ENCODE measurements around the gene GAPVD1. TPM values are rescaled to one million over a fixed set of nuclear protein-coding genes. Genes with fewer than 3 reads are reported as not detected.
"Not testable (repeated sequence)": the region's sequence is repeated elsewhere in the genome, so short reads cannot be mapped to it uniquely, and the experiment has no call there.

GAPVD1 gene
- total RNA-seq: 10 to 100 TPM; 56.8 to 66.6 (median 63.9) TPM

GRCh38 chr9:125261501-125262293 lies at the start of gene GAPVD1:
TSS of gene GAPVD1 (plus strand) at chr9:125261826. CDS start at chr9:125298922, 37,096 bp downstream.
- Histone ChIP-seq H3K4me3 (peak within 1 kb of the TSS; percentile 88 to 96 (median 94)), H3K9me3 (no peaks in the 10 kb centered on the region), H3K36me3 (peaks cover 0 to 15% (median 0%) of the 10 kb centered on the region in 3 donors), H3K27me3 (no peaks in the 10 kb centered on the region), H3K4me1 (peaks cover 0 to 24% (median 14%) of the 10 kb centered on the region in 4 donors), H3K27ac (peak within 1 kb of the TSS; percentile 79 to 89 (median 85))
- DNase-seq (ENCODE audit: low spot score in 2 of 2): peak; percentile 40 to 51
- TF ChIP-seq POLR2A (IDR thresholded peaks at IDR 0.05) (peak; percentile 33 to 77), EP300 (IDR thresholded peaks at IDR 0.05) (peak in 1 of 2 donors; percentile 77)
- TF ChIP-seq, protein P1, sequence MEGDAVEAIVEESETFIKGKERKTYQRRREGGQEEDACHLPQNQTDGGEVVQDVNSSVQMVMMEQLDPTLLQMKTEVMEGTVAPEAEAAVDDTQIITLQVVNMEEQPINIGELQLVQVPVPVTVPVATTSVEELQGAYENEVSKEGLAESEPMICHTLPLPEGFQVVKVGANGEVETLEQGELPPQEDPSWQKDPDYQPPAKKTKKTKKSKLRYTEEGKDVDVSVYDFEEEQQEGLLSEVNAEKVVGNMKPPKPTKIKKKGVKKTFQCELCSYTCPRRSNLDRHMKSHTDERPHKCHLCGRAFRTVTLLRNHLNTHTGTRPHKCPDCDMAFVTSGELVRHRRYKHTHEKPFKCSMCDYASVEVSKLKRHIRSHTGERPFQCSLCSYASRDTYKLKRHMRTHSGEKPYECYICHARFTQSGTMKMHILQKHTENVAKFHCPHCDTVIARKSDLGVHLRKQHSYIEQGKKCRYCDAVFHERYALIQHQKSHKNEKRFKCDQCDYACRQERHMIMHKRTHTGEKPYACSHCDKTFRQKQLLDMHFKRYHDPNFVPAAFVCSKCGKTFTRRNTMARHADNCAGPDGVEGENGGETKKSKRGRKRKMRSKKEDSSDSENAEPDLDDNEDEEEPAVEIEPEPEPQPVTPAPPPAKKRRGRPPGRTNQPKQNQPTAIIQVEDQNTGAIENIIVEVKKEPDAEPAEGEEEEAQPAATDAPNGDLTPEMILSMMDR (IDR thresholded peaks at IDR 0.05): peak; percentile 37 to 78 (median 60)
- WGBS, 2 donors: 5 to 6% methylated on average over 32 to 34 of the region's 72 CpGs

GRCh38 chr9:125214186-125214585 lies 47.4 kb upstream of the GAPVD1 start:
- peaks cover 0 to 81% (median 0%) of the 10 kb centered on the region in 3 donors for H3K36me3 ChIP-seq
- no peak for DNase-seq (ENCODE audit: low spot score in 2 of 2)
- 86 to 89% methylated on average over 5 of the region's 5 CpGs for WGBS, 2 donors
- H3K4me3 ChIP-seq: no peak overlapping the region
- H3K9me3 ChIP-seq: no peaks in the 10 kb centered on the region
- H3K27me3 ChIP-seq: no peaks in the 10 kb centered on the region
- H3K27ac ChIP-seq: no peak overlapping the region
- H3K4me1 ChIP-seq: no peaks in the 10 kb centered on the region
- TF ChIP-seq, protein P1 (IDR thresholded peaks at IDR 0.05): no peak

DNA sequence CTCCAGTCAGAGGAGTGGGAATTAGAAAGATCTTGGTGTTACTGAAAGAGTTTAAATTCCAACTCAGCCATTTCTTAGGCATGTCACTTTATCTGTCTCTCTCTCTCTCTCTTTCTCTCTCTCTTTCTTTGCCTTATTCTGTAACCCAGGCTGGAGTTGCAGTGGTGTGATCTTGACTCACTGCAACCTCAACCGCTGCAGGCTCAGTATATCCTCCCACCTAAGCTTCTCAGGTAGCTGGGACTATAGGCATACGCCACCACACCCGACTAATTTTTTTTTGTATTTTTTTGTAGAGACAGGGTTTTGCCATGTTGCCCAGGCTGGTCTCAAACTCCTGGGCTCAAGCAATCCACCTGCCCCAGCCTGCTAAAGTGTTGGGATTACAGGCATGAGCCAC lies 43.0 kb upstream of the GAPVD1 start:
- no peak overlapping the region for H3K4me3 ChIP-seq
- no peaks in the 10 kb centered on the region for H3K4me1 ChIP-seq
- H3K36me3 ChIP-seq: peaks cover 0 to 78% (median 0%) of the 10 kb centered on the region in 3 donors
- no peak for DNase-seq (ENCODE audit: low spot score in 2 of 2)
- WGBS, 2 donors: 90 to 93% methylated on average over 3 of the region's 3 CpGs
- H3K27ac ChIP-seq: no peak overlapping the region
- TF ChIP-seq EP300 (IDR thresholded peaks at IDR 0.05): no peak
- TF ChIP-seq, protein P1 (IDR thresholded peaks at IDR 0.05): no peak
- H3K27me3 ChIP-seq: no peaks in the 10 kb centered on the region
- no peaks in the 10 kb centered on the region for H3K9me3 ChIP-seq

DNA sequence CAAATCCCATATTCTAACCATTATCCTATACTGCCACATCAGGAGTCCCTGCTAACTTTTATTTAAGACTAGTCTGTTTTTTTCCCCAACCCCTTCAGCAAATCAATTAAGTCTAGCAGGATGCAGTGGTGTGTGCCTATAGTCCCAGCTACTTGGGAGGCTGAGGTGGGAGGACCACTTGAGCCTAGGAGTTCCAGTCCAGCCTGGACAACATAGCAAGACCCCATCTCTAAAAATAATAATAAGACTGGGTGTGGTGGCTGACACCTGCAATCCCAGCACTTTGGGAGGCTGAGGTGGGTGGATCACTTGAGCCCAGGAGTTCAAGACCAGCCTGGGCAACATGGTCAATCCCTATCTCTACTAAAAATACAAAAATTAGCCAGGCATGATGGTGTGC lies 36.8 kb upstream of the GAPVD1 start:
- H3K4me3 ChIP-seq; H3K9me3 ChIP-seq; H3K27me3 ChIP-seq; DNase-seq (ENCODE audit: low spot score in 2 of 2); H3K4me1 ChIP-seq; H3K27ac ChIP-seq: not testable (repeated sequence)
- H3K36me3 ChIP-seq: peaks cover 0 to 91% (median 0%) of the 10 kb centered on the region in 3 donors

- WGBS, 2 donors: 91% methylated on average over 6 of the region's 6 CpGs
- TF ChIP-seq POLR2A (IDR thresholded peaks at IDR 0.05) (no peak), EP300 (IDR thresholded peaks at IDR 0.05) (no peak)
- TF ChIP-seq, protein P1 (IDR thresholded peaks at IDR 0.05): no peak
- H3K36me3 ChIP-seq: peaks cover 0 to 92% (median 0%) of the 10 kb centered on the region in 3 donors
- no peak overlapping the region for H3K27ac ChIP-seq
- H3K4me1 ChIP-seq: no peaks in the 10 kb centered on the region
- H3K27me3 ChIP-seq: no peaks in the 10 kb centered on the region
- DNase-seq (ENCODE audit: low spot score in 2 of 2): no peak
- no peak overlapping the region for H3K4me3 ChIP-seq
- H3K9me3 ChIP-seq: no peaks in the 10 kb centered on the region
Observed at GRCh38 chr9:125227761-125228160, 33.9 kb upstream of the GAPVD1 start.
